Parathyroid adenoma (tissue), 2 donors: ENCODE measurements around the gene ZNF320.
"Not testable (repeated sequence)": the region's sequence is repeated elsewhere in the genome, so short reads cannot be mapped to it uniquely, and the experiment has no call there.

Experiments
- H2AFZ ChIP-seq: fragments of 300-600 bp; sonication (generic); one replicate; pipeline ENCODE4 v1.7.0; 2017; ENCODE audit warnings: antibody characterized with exemption, mild to moderate bottlenecking
- H3K27ac ChIP-seq: fragments of 300-600 bp; sonication (generic); one replicate; pipeline ENCODE4 v1.7.0; 2017
- H3K27me3 ChIP-seq: fragments of 300-600 bp; sonication (generic); one replicate; pipeline ENCODE4 v1.7.0; 2017; ENCODE audit warnings: low read length; ENCODE audit not compliant: control insufficient read depth, insufficient read depth
- H3K36me3 ChIP-seq: fragments of 300-600 bp; sonication (generic); one replicate; pipeline ENCODE4 v1.7.0; 2017; ENCODE audit warnings: low read length; ENCODE audit not compliant: control insufficient read depth, insufficient read depth
- H3K4me1 ChIP-seq: fragments of 300-600 bp; sonication (generic); one replicate; pipeline ENCODE4 v1.7.0; 2017; ENCODE audit warnings: control low read depth
- H3K4me2 ChIP-seq: fragments of 300-600 bp; sonication (generic); one replicate; pipeline ENCODE4 v1.7.0; 2017; ENCODE audit warnings: low read length
- H3K4me3 ChIP-seq: fragments of 300-600 bp; sonication (generic); one replicate; pipeline ENCODE4 v1.7.0; 2017; ENCODE audit warnings: low read depth, low read length
- H3K79me2 ChIP-seq: fragments of 300-600 bp; sonication (generic); one replicate; pipeline ENCODE4 v1.7.0; 2017; ENCODE audit warnings: control low read depth
- H3K9ac ChIP-seq: fragments of 300-600 bp; sonication (generic); one replicate; pipeline ENCODE4 v1.7.0; 2017; ENCODE audit warnings: mild to moderate bottlenecking
- H3K9me3 ChIP-seq: fragments of 300-600 bp; sonication (generic); one replicate; pipeline ENCODE4 v1.7.0; 2017; ENCODE audit warnings: low read length; ENCODE audit not compliant: control insufficient read depth
- CTCF ChIP-seq: fragments of 300-600 bp; sonication (generic); IDR thresholded peaks from one replicate; pipeline ENCODE4 v1.7.0; 2017; ENCODE audit warnings: antibody characterized with exemption, mild to moderate bottlenecking
- donor health status: primary hyperparathyroidism.

The ZNF320 gene

GRCh38 chr19:52889931-52890330 is 7.5 kb downstream of the ZNF320 start:
- no peaks in the 10 kb centered on the region for H3K9me3 ChIP-seq
- no peak overlapping the region for H3K4me3 ChIP-seq
- H2AFZ ChIP-seq, result no peak overlapping the region
- H3K4me1 ChIP-seq, result no peaks in the 10 kb centered on the region
- H3K4me2 ChIP-seq, result no peak overlapping the region
- H3K27ac ChIP-seq, result no peak overlapping the region
- no peak for TF ChIP-seq CTCF
- no peaks in the 10 kb centered on the region for H3K36me3 ChIP-seq
- no peaks in the 10 kb centered on the region for H3K27me3 ChIP-seq
- H3K9ac ChIP-seq, result no peak overlapping the region
- no peaks in the 10 kb centered on the region for H3K79me2 ChIP-seq

- Histone ChIP-seq H3K9me3 (no peaks in the 10 kb centered on the region), H3K4me2 (no peak overlapping the region), H3K27me3 (no peaks in the 10 kb centered on the region), H3K9ac (no peak overlapping the region), H3K36me3 (no peaks in the 10 kb centered on the region), H3K4me1 (no peaks in the 10 kb centered on the region), H3K4me3 (no peak overlapping the region), H3K79me2 (no peaks in the 10 kb centered on the region), H3K27ac (no peak overlapping the region), H2AFZ (no peak overlapping the region)
- TF ChIP-seq CTCF, result no peak
These were observed 8.4 kb downstream of the ZNF320 start for GRCh38 chr19:52889076-52889475.

GRCh38 chr19:52880895-52881389 is 16.5 kb downstream of the ZNF320 start:
- no peak for TF ChIP-seq CTCF
- Histone ChIP-seq H3K4me3 (no peak overlapping the region), H3K9ac (no peak overlapping the region), H3K4me2 (no peak overlapping the region), H3K27ac (no peak overlapping the region), H3K4me1 (no peaks in the 10 kb centered on the region), H3K9me3 (no peaks in the 10 kb centered on the region), H2AFZ (no peak overlapping the region), H3K27me3 (no peaks in the 10 kb centered on the region), H3K79me2 (no peaks in the 10 kb centered on the region), H3K36me3 (peaks cover 8% of the 10 kb centered on the region)

GRCh38 chr19:52872996-52873395 is 24.4 kb downstream of the ZNF320 start:
- not testable (repeated sequence) for H3K36me3 ChIP-seq, H3K27me3 ChIP-seq, H3K27ac ChIP-seq, H3K4me3 ChIP-seq, H3K4me1 ChIP-seq, H3K9ac ChIP-seq, H3K9me3 ChIP-seq, H2AFZ ChIP-seq, H3K79me2 ChIP-seq, H3K4me2 ChIP-seq

- Histone ChIP-seq H3K9ac (no peak overlapping the region), H3K4me1 (no peaks in the 10 kb centered on the region), H3K4me2 (no peak overlapping the region), H3K27ac (no peak overlapping the region), H3K27me3 (no peaks in the 10 kb centered on the region), H3K4me3 (no peak overlapping the region), H2AFZ (no peak overlapping the region), H3K36me3 (no peaks in the 10 kb centered on the region), H3K9me3 (no peaks in the 10 kb centered on the region), H3K79me2 (no peaks in the 10 kb centered on the region)
- no peak for TF ChIP-seq CTCF
These were observed 26.0 kb downstream of the ZNF320 start for GRCh38 chr19:52871466-52871865.

GRCh38 chr19:52868031-52868430 is 29.4 kb downstream of the ZNF320 start:
- not testable (repeated sequence) for H3K27ac ChIP-seq, H3K27me3 ChIP-seq, H3K4me1 ChIP-seq, H3K4me3 ChIP-seq, H3K4me2 ChIP-seq, H2AFZ ChIP-seq, H3K9me3 ChIP-seq, H3K36me3 ChIP-seq, H3K9ac ChIP-seq, H3K79me2 ChIP-seq

GRCh38 chr19:52857378-52858191 is 39.9 kb downstream of the ZNF320 start, which contains the start of gene ZNF468:
Gene ZNF468, minus strand, starts transcription at chr19:52857619. Its CDS starts 3,347 bp downstream, at chr19:52854272.
- not testable (repeated sequence) for H3K27ac ChIP-seq, H3K79me2 ChIP-seq, H3K9ac ChIP-seq, H3K4me1 ChIP-seq, H3K27me3 ChIP-seq, H3K36me3 ChIP-seq, H3K9me3 ChIP-seq
- peak within 1 kb of the TSS; percentile 81 for H3K4me2 ChIP-seq
- H3K4me3 ChIP-seq, result peak within 1 kb of the TSS; percentile 69
- peak within 1 kb of the TSS; percentile 76 for H2AFZ ChIP-seq
